Kidney (tissue), 14 donors: ENCODE data around the gene OCIAD2. TPM values are rescaled to one million over a fixed set of nuclear protein-coding genes. Genes with fewer than 3 reads are reported as not detected.

Experiments used
- DNase-seq, 5 donors: peaks; one replicate each; pipeline ENCODE4 v3.0.0-alpha.2; 2013 to 2020
- FAIRE-seq: peaks from 2 replicates; lab custom pipeline; 2012; peaks lifted over from hg19 to GRCh38; lab: Jason Lieb, UNC
- H3K27ac ChIP-seq, 2 donors: one replicate each; pipeline ENCODE4 v1.7.0; 2013; ENCODE audit warnings: low read depth in 2 of 2, low read length in 2 of 2, inconsistent platforms in 1 of 2
- H3K27me3 ChIP-seq: one replicate; pipeline ENCODE4 v1.7.1; 2013; ENCODE audit warnings: low read length, inconsistent platforms; ENCODE audit not compliant: control insufficient read depth, insufficient read depth
- H3K36me3 ChIP-seq, 3 donors: one replicate each; pipeline versions ENCODE4 v1.7.0 to v1.7.1; 2013; ENCODE audit warnings: low read length in 3 of 3, control low read depth in 1 of 3, inconsistent platforms in 1 of 3; ENCODE audit not compliant: insufficient read depth in 3 of 3, control insufficient read depth in 2 of 3
- H3K4me1 ChIP-seq, 3 donors: one replicate each; pipeline versions ENCODE4 v1.7.0 to v1.7.1; 2013; ENCODE audit warnings: low read length in 3 of 3, inconsistent platforms in 1 of 3, low read depth in 1 of 3; ENCODE audit not compliant: control insufficient read depth in 2 of 3, insufficient read depth in 2 of 3
- H3K4me3 ChIP-seq, 3 donors: one replicate each; pipeline versions ENCODE4 v1.7.0 to v1.8.1; 2013; ENCODE audit warnings: low read length in 3 of 3, control low read depth in 1 of 3, inconsistent platforms in 1 of 3
- H3K9ac ChIP-seq, 3 donors: one replicate each; pipeline versions ENCODE4 v1.7.0 to v1.7.1; 2013; ENCODE audit warnings: low read length in 3 of 3, control low read depth in 1 of 3, inconsistent platforms in 1 of 3
- H3K9me3 ChIP-seq, 3 donors: one replicate each; pipeline versions ENCODE4 v1.7.0 to v1.7.1; 2013; ENCODE audit warnings: low read length in 3 of 3, control low read depth in 1 of 3, inconsistent platforms in 1 of 3; ENCODE audit not compliant: control insufficient read depth in 2 of 3, insufficient read depth in 1 of 3
- CTCF ChIP-seq: IDR thresholded peaks from 3 replicates; pipeline ENCODE4 v1.5.1; 2012; ENCODE audit warnings: mild to moderate bottlenecking, moderate library complexity, borderline replicate concordance; ENCODE audit not compliant: insufficient read depth; ENCODE audit errors: extremely low read depth
- intact Hi-C: fragments of 100-400 bp; cut with DNase I; formaldehyde crosslinking; loops from one replicate; pipeline ENCODE4 v1.11.1; 2022
- polyA plus RNA-seq: library from polyadenylated mRNA; stranded (reverse); fragments of 350-450 nt; fragmentation: Illumina TruSeq; extraction: RNeasy Lipid Tissue Mini Kit (QIAGEN cat#74804); gene quantifications from one replicate; pipeline ENCODE4 v1.2.3, GENCODE V29; 2014; ENCODE audit warnings: low read depth, low replicate concordance; ENCODE audit not compliant: insufficient read depth
- total RNA-seq: library from RNA; stranded (reverse); fragmentation: NEBNext Ultra II Directional; extraction: Animal tissue kit (Norgen Biotek cat#: 25700); gene quantifications from one replicate; pipeline ENCODE4 v1.2.1, GENCODE V29; 2021
- donor health status: control.
- donor health status: control.
- donor health status: control.
- donor health status: control.
- donor health status: control.
- donor health status: DM: yes; HTN: yes; CAD: no.
- donor health status: Normal renal cell carcinoma (clear cell type).

Gene OCIAD2
- total and polyA plus RNA-seq, 2 donors from 2014 or later, result 76.3 to 277 TPM

GRCh38 chr4:48939785-48940184, 33.2 kb upstream of the OCIAD2 start:
- TF ChIP-seq CTCF, result no peak
- H3K27me3 ChIP-seq, result no peaks in the 10 kb centered on the region
- peaks cover 0 to 4% (median 0%) of the 10 kb centered on the region in 3 donors for H3K4me1 ChIP-seq
- no peak for FAIRE-seq
- H3K36me3 ChIP-seq, result no peaks in the 10 kb centered on the region
- DNase-seq, result no peak
- intact Hi-C loops, result no loop called here
- no peak overlapping the region for H3K27ac ChIP-seq
- H3K9ac ChIP-seq, result no peak overlapping the region
- no peak overlapping the region for H3K4me3 ChIP-seq
- H3K9me3 ChIP-seq, result peaks cover 0 to 7% (median 0%) of the 10 kb centered on the region in 3 donors

- Histone ChIP-seq H3K4me1 (peaks cover 0 to 4% (median 0%) of the 10 kb centered on the region in 3 donors), H3K27me3 (no peaks in the 10 kb centered on the region), H3K4me3 (no peak overlapping the region), H3K9ac (no peak overlapping the region), H3K27ac (no peak overlapping the region), H3K9me3 (peaks cover 0 to 7% (median 0%) of the 10 kb centered on the region in 3 donors), H3K36me3 (no peaks in the 10 kb centered on the region)
- no peak for FAIRE-seq
- DNase-seq, result no peak
- no peak for TF ChIP-seq CTCF
- intact Hi-C loops, result no loop called here
Observed at GRCh38 chr4:48938831-48939230, 32.3 kb upstream of the OCIAD2 start.

- Histone ChIP-seq H3K9me3 (peaks cover 0 to 7% (median 0%) of the 10 kb centered on the region in 3 donors), H3K4me3 (no peak overlapping the region), H3K27ac (no peak overlapping the region), H3K27me3 (no peaks in the 10 kb centered on the region), H3K4me1 (peaks cover 0 to 4% (median 0%) of the 10 kb centered on the region in 3 donors), H3K36me3 (no peaks in the 10 kb centered on the region), H3K9ac (no peak overlapping the region)
- no peak for TF ChIP-seq CTCF
- DNase-seq (no peak), FAIRE-seq (no peak)
- intact Hi-C loops, result no loop called here
Observed at GRCh38 chr4:48937033-48937432, 30.5 kb upstream of the OCIAD2 start.

GRCh38 chr4:48931459-48931858, 24.9 kb upstream of the OCIAD2 start:
- no peak overlapping the region for H3K9ac ChIP-seq
- no peaks in the 10 kb centered on the region for H3K36me3 ChIP-seq
- intact Hi-C loops, result no loop called here
- no peaks in the 10 kb centered on the region for H3K9me3 ChIP-seq
- H3K4me3 ChIP-seq, result no peak overlapping the region
- TF ChIP-seq CTCF, result no peak
- FAIRE-seq (no peak), DNase-seq (no peak)
- no peaks in the 10 kb centered on the region for H3K27me3 ChIP-seq
- no peaks in the 10 kb centered on the region for H3K4me1 ChIP-seq
- H3K27ac ChIP-seq, result no peak overlapping the region
